Activated CD8-positive, alpha-beta memory T cell treated with anti-CD3 and anti-CD28 coated beads for 36 hours (primary cell): Measurements from ENCODE around the gene BHLHA15. TPM values are rescaled to one million over a fixed set of nuclear protein-coding genes. Genes with fewer than 3 reads are reported as not detected.

Experiments used
- CTCF ChIA-PET: fragments of 350-600 bp; sonication (Branson Sonifier 250); formaldehyde crosslinking; loops from one replicate; lab custom pipeline; 2021; ENCODE audit warnings: antibody characterized with exemption; lab: Charles Lee
- POLR2A ChIA-PET: fragments of 350-600 bp; sonication (Branson Sonifier 250); formaldehyde crosslinking; loops from one replicate; lab custom pipeline; 2021; ENCODE audit warnings: antibody characterized with exemption; lab: Charles Lee
- total RNA-seq, 2 experiments: library from RNA; stranded (reverse); gene quantifications; one replicate each; pipeline ENCODE4 v1.2.3, GENCODE V29; 2021

The BHLHA15 gene
- total RNA-seq, 2 experiments from 2014 or later: 0.36 to 0.82 TPM

GRCh38 chr7:98203261-98203963 is 7.8 kb upstream of the BHLHA15 start:
- CTCF ChIA-PET: interaction anchor here (1.2 kb wide), 1 partner anchor 8 kb away, joined by 3 read pairs; the partner anchor contains the start of gene BHLHA15
- POLR2A ChIA-PET: no interaction called here

- ChIA-PET CTCF (interaction anchor here (1.2 kb wide), 1 partner anchor 8 kb away, joined by 3 read pairs; the partner anchor contains the start of gene BHLHA15), POLR2A (no interaction called here)
Measured at GRCh38 chr7:98203964-98204605, 7.2 kb upstream of the BHLHA15 start.

- ChIA-PET POLR2A (no interaction called here), CTCF (no interaction called here)
Measured at GRCh38 chr7:98204670-98205069, 6.6 kb upstream of the BHLHA15 start.

- ChIA-PET CTCF (no interaction called here), POLR2A (no interaction called here)
Measured at GRCh38 chr7:98205162-98205845, 5.9 kb upstream of the BHLHA15 start.

GRCh38 chr7:98206451-98207330 is 4.5 kb upstream of the BHLHA15 start:
- CTCF ChIA-PET: no interaction called here
- POLR2A ChIA-PET: no interaction called here

- CTCF ChIA-PET: no interaction called here
- POLR2A ChIA-PET: interaction anchor here (0.6 kb wide), 1 partner anchor 8 kb away, joined by 3 read pairs; no protein-coding TSS in a partner anchor
Measured at GRCh38 chr7:98209166-98209920, 1.9 kb upstream of the BHLHA15 start.

- POLR2A ChIA-PET: no interaction called here
- CTCF ChIA-PET: no interaction called here
Measured at GRCh38 chr7:98210513-98211220, 572 bp upstream of the BHLHA15 start.

GRCh38 chr7:98211676-98212531 is 665 bp downstream of the BHLHA15 start:
- ChIA-PET POLR2A (interaction anchor here (0.6 kb wide), 1 partner anchor 68 kb away, joined by 14 read pairs; no protein-coding TSS in a partner anchor), CTCF (interaction anchor here (1.0 kb wide), 1 partner anchor 9 kb away, joined by 3 read pairs; no protein-coding TSS in a partner anchor)

- ChIA-PET CTCF (no interaction called here), POLR2A (no interaction called here)
Measured at GRCh38 chr7:98212532-98213041, 1.3 kb downstream of the BHLHA15 start.

GRCh38 chr7:98213296-98213887 is 2.2 kb downstream of the BHLHA15 start:
- CTCF ChIA-PET: no interaction called here
- POLR2A ChIA-PET: no interaction called here

GRCh38 chr7:98213888-98214810 is 2.9 kb downstream of the BHLHA15 start:
- ChIA-PET POLR2A (no interaction called here), CTCF (no interaction called here)

- POLR2A ChIA-PET: no interaction called here
- CTCF ChIA-PET: no interaction called here
Measured at GRCh38 chr7:98214811-98215321, 3.6 kb downstream of the BHLHA15 start.

- ChIA-PET CTCF (no interaction called here), POLR2A (no interaction called here)
Measured at GRCh38 chr7:98215561-98216495, 4.6 kb downstream of the BHLHA15 start.

- ChIA-PET CTCF (no interaction called here), POLR2A (no interaction called here)
Measured at GRCh38 chr7:98216941-98217622, 5.8 kb downstream of the BHLHA15 start.
